Common myeloid progenitor, CD34-positive (primary cell): ENCODE results near the gene SPEG.

Experiments
- CTCF ChIA-PET: fragments of 350-600 bp; sonication (Branson Sonifier 250); formaldehyde crosslinking; loops from one replicate; lab custom pipeline; 2021; ENCODE audit warnings: antibody characterized with exemption; lab: Charles Lee
- POLR2A ChIA-PET: fragments of 350-600 bp; sonication (Branson Sonifier 250); formaldehyde crosslinking; loops from one replicate; lab custom pipeline; 2021; ENCODE audit warnings: antibody characterized with exemption; lab: Charles Lee
- DNase-seq, 3 donors: peaks; one replicate each; pipeline versions ENCODE4 v3.0.0 to v3.0.0-alpha.2; 2013
- H3K27ac ChIP-seq, 2 experiments: 1 replicate in 1 of 2; 2 replicates in 1 of 2; pipeline ENCODE4 v1.7.0; 2013; ENCODE audit warnings: inconsistent platforms in 2 of 2, low read length in 2 of 2, mild to moderate bottlenecking in 2 of 2, low read depth in 1 of 2, moderate library complexity in 1 of 2; ENCODE audit not compliant: severe bottlenecking in 2 of 2, insufficient read depth in 1 of 2, poor library complexity in 1 of 2
- H3K27me3 ChIP-seq, 5 experiments: replicated peaks in 2 of 5; 1 replicate in 3 of 5; 2 replicates in 2 of 5; pipeline versions ENCODE4 v1.6.1 to v1.7.0; 2013; ENCODE audit warnings: low read length in 4 of 5, mild to moderate bottlenecking in 2 of 5, moderate library complexity in 2 of 5, inconsistent platforms in 1 of 5; ENCODE audit not compliant: insufficient read depth in 5 of 5, control insufficient read depth in 4 of 5
- H3K36me3 ChIP-seq, 4 experiments: 1 replicate in 2 of 4; 2 replicates in 2 of 4; pipeline versions ENCODE4 v1.6.1 to v1.7.0; 2013; ENCODE audit warnings: low read length in 3 of 4, control low read depth in 1 of 4, mild to moderate bottlenecking in 1 of 4; ENCODE audit not compliant: control insufficient read depth in 4 of 4, insufficient read depth in 4 of 4
- H3K4me1 ChIP-seq, 4 experiments: 1 replicate in 3 of 4; 2 replicates in 1 of 4; pipeline versions ENCODE4 v1.6.1 to v1.7.1; 2013; ENCODE audit warnings: low read length in 3 of 4, mild to moderate bottlenecking in 3 of 4, control low read depth in 1 of 4, inconsistent platforms in 1 of 4, moderate library complexity in 1 of 4; ENCODE audit not compliant: control insufficient read depth in 4 of 4, insufficient read depth in 4 of 4; ENCODE audit errors: control extremely low read depth in 1 of 4
- H3K4me3 ChIP-seq, 7 experiments: 1 replicate in 4 of 7; 2 replicates in 3 of 7; pipeline versions ENCODE4 v1.5.1 to v1.7.0; 2013; ENCODE audit warnings: mild to moderate bottlenecking in 7 of 7, low read length in 6 of 7, moderate library complexity in 6 of 7, inconsistent platforms in 2 of 7, low read depth in 2 of 7, control low read depth in 1 of 7; ENCODE audit not compliant: insufficient read depth in 4 of 7, control insufficient read depth in 1 of 7; ENCODE audit errors: extremely low read depth in 1 of 7
- H3K9me3 ChIP-seq, 5 experiments: 1 replicate in 4 of 5; 2 replicates in 1 of 5; pipeline versions ENCODE4 v1.6.1 to v1.7.1; 2013; ENCODE audit warnings: low read length in 4 of 5, mild to moderate bottlenecking in 2 of 5, inconsistent platforms in 1 of 5, low read depth in 1 of 5, moderate library complexity in 1 of 5; ENCODE audit not compliant: control insufficient read depth in 4 of 5, insufficient read depth in 2 of 5; ENCODE audit errors: control extremely low read depth in 1 of 5
- WGBS: methylation state at CpG from one replicate; pipeline ENCODE4 v1.1.5; 2013; ENCODE audit not compliant: insufficient coverage; 5-methylcytosine and 5-hydroxymethylcytosine counted together

Gene SPEG

GRCh38 chr2:219408204-219408603 is 26.4 kb upstream of the SPEG start:
- peaks cover 0 to 6% (median 3%) of the 10 kb centered on the region in 5 experiments for H3K27me3 ChIP-seq
- POLR2A ChIA-PET = no interaction called here
- no peaks in the 10 kb centered on the region for H3K4me1 ChIP-seq
- H3K27ac ChIP-seq = no peak overlapping the region
- H3K4me3 ChIP-seq = no peak overlapping the region
- H3K9me3 ChIP-seq = peaks cover 0 to 4% (median 0%) of the 10 kb centered on the region in 5 experiments
- no peak for DNase-seq
- CTCF ChIA-PET = interaction anchor here (1.3 to 1.6 kb wide), 2 partner anchors 16 to 122 kb away, joined by 3 read pairs; no protein-coding TSS in a partner anchor
- H3K36me3 ChIP-seq = no peaks in the 10 kb centered on the region
- WGBS = 92% methylated on average over 5 of the region's 5 CpGs

DNA sequence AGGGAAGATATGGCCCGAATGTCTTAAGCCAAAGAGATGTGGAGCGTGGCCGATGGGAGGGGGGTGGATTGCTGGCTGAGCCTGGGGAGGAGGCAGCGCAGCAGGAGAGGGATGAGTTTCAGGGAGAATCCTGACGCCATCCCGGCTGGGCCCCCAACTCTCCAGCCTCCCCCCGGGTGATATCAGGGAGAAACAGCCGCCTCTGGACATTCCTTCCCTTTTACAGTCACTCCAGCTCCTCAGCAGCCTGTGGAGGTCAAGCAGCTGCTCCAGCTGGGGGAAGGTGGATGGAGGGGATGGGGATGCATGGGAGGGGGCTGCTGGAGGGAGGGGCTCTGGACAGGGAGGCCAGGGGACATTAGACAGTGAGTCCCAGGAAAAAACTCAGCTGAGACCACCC is 26.0 kb upstream of the SPEG start:
- Histone ChIP-seq H3K4me1 (no peaks in the 10 kb centered on the region), H3K36me3 (no peaks in the 10 kb centered on the region), H3K4me3 (no peak overlapping the region), H3K27ac (no peak overlapping the region), H3K9me3 (peaks cover 0 to 5% (median 0%) of the 10 kb centered on the region in 5 experiments), H3K27me3 (peaks cover 0 to 7% (median 6%) of the 10 kb centered on the region in 5 experiments)
- POLR2A ChIA-PET = no interaction called here
- DNase-seq = no peak
- CTCF ChIA-PET = interaction anchor here (0.7 to 1.6 kb wide), 5 partner anchors 16 to 121 kb away, joined by 3 read pairs; no protein-coding TSS in a partner anchor
- 95% methylated on average over 3 of the region's 8 CpGs for WGBS

GRCh38 chr2:219409619-219410018 is 25.0 kb upstream of the SPEG start:
- Histone ChIP-seq H3K27me3 (peaks cover 0 to 15% (median 6%) of the 10 kb centered on the region in 5 experiments), H3K4me3 (no peak overlapping the region), H3K9me3 (peaks cover 0 to 5% (median 0%) of the 10 kb centered on the region in 5 experiments), H3K27ac (no peak overlapping the region), H3K36me3 (no peaks in the 10 kb centered on the region), H3K4me1 (no peaks in the 10 kb centered on the region)
- 97% methylated on average over 5 of the region's 5 CpGs for WGBS
- ChIA-PET POLR2A (no interaction called here), CTCF (interaction anchor here (0.9 to 1.2 kb wide), 4 partner anchors 24 to 101 kb away, joined by 3 read pairs; no protein-coding TSS in a partner anchor)
- no peak for DNase-seq

DNA sequence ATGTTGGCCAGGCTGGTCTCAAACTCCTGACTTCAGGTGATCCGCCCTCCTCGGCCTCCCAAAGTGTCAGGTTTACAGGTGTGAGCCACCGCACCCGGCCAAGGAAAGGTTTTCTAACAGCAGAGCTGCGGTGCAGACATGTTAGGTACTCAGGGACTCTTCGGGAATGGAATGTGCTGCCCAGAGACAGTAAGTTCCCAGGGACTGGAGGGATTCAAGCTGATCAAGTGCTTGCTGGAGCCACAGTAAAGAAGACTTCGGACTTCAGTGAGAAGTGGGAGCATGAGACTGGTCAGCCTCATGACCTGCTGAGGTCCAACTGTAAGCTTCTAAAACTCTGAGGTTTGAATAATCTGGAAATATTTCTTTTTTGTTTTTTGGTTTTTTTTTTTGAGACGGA is 24.3 kb upstream of the SPEG start:
- no peak overlapping the region for H3K27ac ChIP-seq
- H3K9me3 ChIP-seq = peaks cover 0 to 5% (median 0%) of the 10 kb centered on the region in 5 experiments
- 87% methylated on average over 6 of the region's 8 CpGs for WGBS
- no peaks in the 10 kb centered on the region for H3K4me1 ChIP-seq
- CTCF ChIA-PET = interaction anchor here (0.8 to 1.2 kb wide), 3 partner anchors 8 to 100 kb away, joined by 3 read pairs; no protein-coding TSS in a partner anchor
- H3K4me3 ChIP-seq = no peak overlapping the region
- POLR2A ChIA-PET = no interaction called here
- peaks cover 0 to 16% (median 6%) of the 10 kb centered on the region in 5 experiments for H3K27me3 ChIP-seq
- no peak for DNase-seq
- no peaks in the 10 kb centered on the region for H3K36me3 ChIP-seq

DNA sequence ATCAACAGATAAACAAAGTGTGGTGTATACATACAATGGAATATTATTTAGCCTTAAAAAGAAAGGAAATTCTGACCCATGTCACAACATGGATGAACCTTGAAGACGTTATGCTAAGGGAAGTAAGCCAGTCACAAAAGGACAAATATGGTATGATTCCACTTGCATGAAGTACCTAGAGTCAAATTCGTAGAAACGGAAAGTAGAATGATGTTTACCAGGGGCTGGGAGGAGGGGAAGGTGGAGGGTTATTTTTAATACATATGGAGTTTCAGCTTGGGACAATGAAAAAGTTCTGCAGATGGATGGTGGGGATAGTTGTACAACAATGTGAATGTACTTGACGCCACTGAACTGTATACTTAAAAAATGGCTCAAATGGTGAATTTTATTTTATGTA is 19.8 kb upstream of the SPEG start:
- H3K4me3 ChIP-seq = no peak overlapping the region
- H3K36me3 ChIP-seq = no peaks in the 10 kb centered on the region
- no peak for DNase-seq
- peaks cover 0 to 9% (median 4%) of the 10 kb centered on the region in 4 experiments for H3K4me1 ChIP-seq
- CTCF ChIA-PET = interaction anchor here (0.8 to 2.8 kb wide), 2 partner anchors 11 to 13 kb away, joined by 4 to 9 read pairs; no protein-coding TSS in a partner anchor
- WGBS = 89% methylated on average over 4 of the region's 4 CpGs
- POLR2A ChIA-PET = interaction anchor here (0.7 kb wide), 1 partner anchor 26 kb away, joined by 3 read pairs; no protein-coding TSS in a partner anchor
- no peak overlapping the region for H3K27ac ChIP-seq
- H3K9me3 ChIP-seq = peaks cover 0 to 5% (median 0%) of the 10 kb centered on the region in 5 experiments
- H3K27me3 ChIP-seq = peaks cover 0 to 53% (median 19%) of the 10 kb centered on the region in 5 experiments

GRCh38 chr2:219415580-219416234 is 18.9 kb upstream of the SPEG start:
- Histone ChIP-seq H3K27ac (no peak overlapping the region), H3K9me3 (peaks cover 0 to 5% (median 0%) of the 10 kb centered on the region in 5 experiments), H3K4me3 (no peak overlapping the region), H3K36me3 (no peaks in the 10 kb centered on the region), H3K4me1 (peaks cover 0 to 9% (median 4%) of the 10 kb centered on the region in 4 experiments), H3K27me3 (peaks cover 0 to 61% (median 23%) of the 10 kb centered on the region in 5 experiments)
- ChIA-PET CTCF (interaction anchor here (0.8 to 2.8 kb wide), 4 partner anchors 11 to 15 kb away, joined by 4 to 9 read pairs (median 5); no protein-coding TSS in a partner anchor), POLR2A (interaction anchor here (0.5 to 0.7 kb wide), 2 partner anchors 193 to 1755 kb away, joined by 3 to 5 read pairs; no protein-coding TSS in a partner anchor)
- DNase-seq = no peak
- WGBS = 88% methylated on average over 3 of the region's 5 CpGs
